ENCODE measurements around the gene C1orf56.
"Not testable (repeated sequence)": the region's sequence is repeated elsewhere in the genome, so short reads cannot be mapped to it uniquely, and the experiment has no call there.

C1orf56 gene

DNA sequence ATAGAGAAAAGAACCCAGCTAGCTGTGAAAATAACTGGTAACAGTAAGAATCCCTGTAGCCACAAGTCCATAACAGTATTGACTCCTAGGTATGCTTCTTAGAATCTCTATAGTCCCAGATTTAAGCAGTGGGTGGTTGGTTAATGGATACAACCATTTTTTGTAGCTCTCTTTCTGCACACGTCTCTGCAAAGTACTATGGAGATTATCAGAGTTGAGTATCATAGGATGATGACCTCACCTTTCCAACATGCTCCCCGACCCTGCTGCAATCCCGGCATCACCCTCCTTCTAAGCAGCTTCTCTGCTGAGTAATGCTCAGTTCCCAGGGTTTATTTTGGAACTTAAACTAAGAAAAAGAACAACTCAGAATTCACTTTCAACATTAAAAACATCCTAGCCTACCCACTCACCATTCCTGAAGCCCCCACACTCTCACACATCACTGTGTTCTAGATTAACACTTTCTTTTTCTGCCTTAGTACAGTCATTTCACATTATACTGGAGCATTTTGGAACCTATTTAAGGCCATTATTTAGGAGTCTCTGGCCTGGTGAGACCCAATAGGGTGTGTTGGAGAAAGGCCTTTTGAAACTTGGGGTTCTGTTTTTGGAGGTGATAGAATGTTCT, 15.3 kb downstream of the C1orf56 start:
- peak; percentile 44 for DNase-seq (ENCODE audit: low spot score)

DNA sequence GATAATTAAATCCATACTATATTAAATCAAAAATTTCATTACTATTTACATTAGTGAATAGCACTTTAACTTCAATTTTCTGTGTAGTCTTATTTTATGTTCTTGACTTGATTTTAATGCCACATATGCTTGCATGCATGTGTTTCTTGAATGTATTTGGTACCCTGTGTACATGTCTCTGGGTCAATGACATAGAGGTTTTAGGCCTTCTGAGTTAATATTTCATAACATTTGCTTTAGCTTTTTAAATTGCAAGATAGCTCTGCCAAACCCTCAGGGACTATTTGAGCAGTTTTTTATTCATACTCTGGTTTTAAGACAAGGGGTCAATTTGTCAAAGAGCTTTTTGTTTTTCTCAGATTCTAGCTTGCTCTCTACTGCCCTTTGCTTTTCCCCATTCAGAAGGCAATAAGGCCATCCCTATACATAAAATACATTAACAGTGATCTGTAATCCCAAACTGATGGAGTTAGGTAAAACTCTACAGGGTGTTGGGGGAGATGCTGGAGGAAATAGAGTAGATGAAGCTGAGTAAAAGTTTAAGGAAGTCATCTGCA, 17.6 kb downstream of the C1orf56 start:
- no peak for DNase-seq (ENCODE audit: low spot score)

DNA sequence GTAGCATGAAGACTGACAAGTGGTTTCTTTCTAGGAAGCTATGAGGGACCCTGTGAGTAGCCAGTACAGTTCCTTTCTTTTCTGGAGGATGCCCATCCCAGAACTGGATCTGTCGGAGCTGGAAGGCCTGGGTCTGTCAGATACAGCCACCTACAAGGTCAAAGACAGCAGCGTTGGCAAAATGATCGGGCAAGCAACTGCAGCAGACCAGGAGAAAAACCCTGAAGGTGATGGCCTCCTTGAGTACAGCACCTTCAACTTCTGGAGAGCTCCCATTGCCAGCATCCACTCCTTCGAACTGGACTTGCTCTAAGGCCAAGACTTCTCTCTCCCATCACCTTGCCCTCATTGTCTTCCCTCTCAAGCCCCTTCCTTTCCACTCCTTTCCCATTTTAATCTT, 19.6 kb downstream of the C1orf56 start:
- no peak for DNase-seq (ENCODE audit: low spot score)

DNA sequence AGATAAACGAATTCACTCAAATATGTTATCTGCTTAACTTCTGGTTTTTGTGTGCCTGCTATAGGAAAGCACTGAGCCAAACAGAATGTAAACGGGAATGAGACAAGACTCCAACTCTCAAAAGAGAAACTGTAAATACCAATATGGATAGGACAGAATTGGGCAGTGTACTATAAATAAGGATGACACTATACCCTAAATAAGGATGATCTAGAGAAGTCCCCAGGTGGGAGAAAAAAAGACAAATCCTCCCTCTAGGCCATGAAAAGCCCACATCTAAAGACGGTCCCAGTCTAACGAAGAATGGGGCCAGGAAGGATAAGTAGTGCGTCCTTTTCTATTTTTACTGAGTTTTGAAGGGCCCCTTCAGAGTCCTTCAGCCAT, 21.5 kb downstream of the C1orf56 start:
- DNase-seq (ENCODE audit: low spot score): no peak

DNA sequence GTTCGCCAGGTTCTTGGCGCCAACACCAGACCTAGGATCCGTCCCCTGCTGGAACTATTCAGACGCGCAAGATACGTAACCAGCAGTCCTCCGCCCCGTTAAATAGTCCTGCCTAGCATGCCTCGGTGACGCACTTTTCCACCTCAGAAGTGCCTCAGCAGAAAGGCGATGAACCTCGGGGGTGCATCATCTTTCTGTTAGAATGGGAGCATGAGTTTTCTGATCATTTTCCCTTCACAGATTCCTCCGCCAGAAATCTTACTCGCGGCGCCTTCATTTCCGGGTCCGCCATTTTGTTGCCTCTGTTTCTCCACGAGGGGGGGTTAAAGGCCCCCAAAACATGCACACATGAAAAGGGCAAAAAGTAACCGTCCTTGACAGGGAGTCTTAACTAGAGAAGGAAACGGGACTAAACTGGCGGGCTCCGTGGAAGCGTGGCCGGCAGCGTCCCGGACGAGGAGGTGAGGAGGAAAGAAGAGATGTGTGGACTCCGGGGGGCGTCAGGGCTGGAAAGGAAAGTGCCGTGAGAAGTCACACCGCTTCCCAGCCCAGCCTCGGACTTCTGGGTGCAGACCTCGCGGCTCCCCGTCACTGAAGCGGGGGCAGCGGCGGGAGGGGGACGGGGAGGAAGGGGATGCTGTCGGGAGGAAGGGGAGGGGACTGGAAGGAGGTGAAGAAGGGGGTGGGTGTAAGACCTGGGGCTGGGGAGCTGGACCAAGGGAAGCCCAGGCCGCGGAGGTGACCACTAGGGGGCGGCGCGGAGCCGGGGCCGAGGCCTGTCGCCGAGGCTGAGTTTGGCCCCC, 23.1 kb downstream of the C1orf56 start, which contains the start of gene GABPB2:
Gene GABPB2 (plus strand): TSS at position 288 of the 803 bp plus-strand sequence. CDS start 17,429 bp downstream, outside the sequence.
- DNase-seq (ENCODE audit: low spot score): peak; percentile 94

DNA sequence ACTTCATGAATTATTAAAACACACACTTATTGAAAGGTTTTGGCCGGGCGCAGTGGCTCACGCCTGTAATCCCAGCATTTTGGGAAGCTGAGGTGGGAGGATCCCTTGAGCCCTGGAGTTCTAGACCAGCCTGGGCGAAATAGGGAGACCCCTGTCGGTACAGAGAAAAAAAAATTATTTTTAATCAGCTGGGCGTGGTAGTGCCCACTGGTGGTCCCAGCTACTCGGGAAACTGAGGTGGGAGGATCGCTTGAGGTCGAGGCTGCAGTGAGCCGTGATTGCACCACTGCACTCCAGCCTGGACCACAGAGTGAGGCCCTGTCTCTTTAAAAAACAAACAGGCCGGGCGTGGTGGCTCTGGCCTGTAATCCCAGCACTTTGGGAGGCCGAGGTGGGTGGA, 24.7 kb downstream of the C1orf56 start:
- no peak for DNase-seq (ENCODE audit: low spot score)

DNA sequence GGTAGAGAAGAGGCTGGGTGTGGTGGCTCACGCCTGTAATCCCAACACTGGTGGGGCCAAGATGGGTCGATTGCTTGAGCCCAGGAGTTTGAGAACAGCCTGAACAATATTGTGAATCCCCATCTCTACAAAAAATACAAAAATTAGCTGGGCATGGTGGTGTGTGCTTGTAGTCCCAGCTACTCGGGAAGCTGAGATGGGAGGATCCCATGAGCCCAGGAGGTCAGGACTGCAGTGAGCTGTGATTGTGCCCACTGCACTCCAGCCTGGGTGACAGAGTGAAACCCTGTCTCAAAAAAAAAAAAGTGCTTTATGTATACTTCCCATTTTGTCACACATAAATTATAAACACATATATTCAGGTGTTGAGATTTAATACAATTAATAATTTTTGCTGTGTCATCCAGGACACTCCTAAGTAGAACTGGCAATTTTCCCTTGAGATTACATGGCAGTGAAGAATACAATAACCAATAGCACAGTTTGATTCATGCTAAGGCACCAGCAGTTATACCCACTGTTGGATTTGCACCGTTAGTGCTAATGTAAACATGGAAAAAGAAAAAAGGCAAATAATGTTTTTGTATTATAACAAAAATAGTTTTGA, 38.5 kb downstream of the C1orf56 start:
- no peak for DNase-seq (ENCODE audit: low spot score)

DNA sequence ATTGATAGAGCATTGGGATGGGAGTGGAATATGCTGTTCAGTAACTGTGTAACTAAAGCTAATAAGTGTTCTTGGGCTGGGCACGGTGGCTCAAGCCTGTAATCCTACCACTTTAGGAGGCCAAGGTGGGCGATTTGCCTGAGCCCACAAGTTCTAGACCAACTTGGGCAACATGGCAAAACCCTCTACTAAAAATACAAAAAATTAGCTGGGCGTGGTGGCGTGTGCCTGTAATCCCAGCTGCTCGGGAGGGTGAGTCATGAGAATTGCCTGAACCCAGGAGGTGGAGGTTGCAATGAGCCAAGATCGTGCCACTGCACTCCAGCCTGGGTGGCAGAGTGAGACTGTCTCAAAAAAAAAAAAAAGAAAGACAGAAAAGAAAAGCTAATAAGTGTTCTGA, 49.9 kb downstream of the C1orf56 start:
- DNase-seq (ENCODE audit: low spot score): not testable (repeated sequence)

DNA sequence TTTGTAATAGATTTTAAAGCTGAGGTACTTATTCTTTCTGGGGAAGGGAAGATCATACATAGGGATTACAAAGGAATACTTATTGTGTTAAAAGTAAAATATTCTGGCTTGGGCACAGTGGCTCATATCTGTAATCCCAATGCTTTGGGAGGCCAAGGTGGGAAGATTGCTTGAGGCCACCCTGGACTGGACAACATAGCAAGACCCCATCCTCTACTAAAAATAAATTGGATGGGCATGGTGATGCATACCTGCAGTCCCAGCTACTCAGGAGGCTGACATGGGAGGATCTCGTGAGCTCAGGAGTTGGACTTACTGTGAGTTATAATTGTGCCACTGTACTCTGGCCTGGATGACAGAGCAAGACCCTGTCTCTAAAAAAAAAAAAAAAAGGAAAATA, 50.6 kb downstream of the C1orf56 start:
- no peak for DNase-seq (ENCODE audit: low spot score)

Measured in putamen (tissue), 1 donor.